ENCODE data around the gene EXOC1L.
A peak's percentile ranks its signal among the peaks of the same experiment; 100 is the strongest.
"Not testable (repeated sequence)": the region's sequence is repeated elsewhere in the genome, so short reads cannot be mapped to it uniquely, and the experiment has no call there.

The EXOC1L gene

GRCh38 chr4:55838952-55839351 is 19.4 kb downstream of the EXOC1L start:
- no peak for DNase-seq

- DNase-seq: no peak
Observed at GRCh38 chr4:55840956-55841355, 21.4 kb downstream of the EXOC1L start.

GRCh38 chr4:55841373-55842239 is 22.0 kb downstream of the EXOC1L start:
- not testable (repeated sequence) for DNase-seq

- DNase-seq: not testable (repeated sequence)
Observed at GRCh38 chr4:55842312-55842711, 22.7 kb downstream of the EXOC1L start.

- DNase-seq: no peak
Observed at GRCh38 chr4:55849724-55850123, 30.1 kb downstream of the EXOC1L start.

- no peak for DNase-seq
Observed at GRCh38 chr4:55851885-55852284, 32.3 kb downstream of the EXOC1L start.

- DNase-seq: peak; percentile 91
Observed at GRCh38 chr4:55853484-55854046, 34.0 kb downstream of the EXOC1L start, which contains the start of gene EXOC1. Gene EXOC1 (plus strand): TSS chr4:55853648. CDS start chr4:55858324, 4,676 bp downstream.

- no peak for DNase-seq
Observed at GRCh38 chr4:55854129-55854528, 34.5 kb downstream of the EXOC1L start.

- DNase-seq: no peak
Observed at GRCh38 chr4:55857586-55857985, 38.0 kb downstream of the EXOC1L start.

- DNase-seq: no peak
Observed at GRCh38 chr4:55859711-55860110, 40.1 kb downstream of the EXOC1L start.

GRCh38 chr4:55864577-55865223 is 45.1 kb downstream of the EXOC1L start:
- no peak for DNase-seq

GRCh38 chr4:55865228-55865806 is 45.7 kb downstream of the EXOC1L start:
- no peak for DNase-seq

GRCh38 chr4:55866290-55866907 is 46.8 kb downstream of the EXOC1L start:
- DNase-seq: peak; percentile 13

- peak; percentile 69 for DNase-seq
Observed at GRCh38 chr4:55866973-55867574, 47.5 kb downstream of the EXOC1L start.

- DNase-seq: no peak
Observed at GRCh38 chr4:55868581-55869090, 49.0 kb downstream of the EXOC1L start.

GRCh38 chr4:55871299-55871800 is 51.8 kb downstream of the EXOC1L start:
- DNase-seq: no peak

- no peak for DNase-seq
Observed at GRCh38 chr4:55874831-55875230, 55.2 kb downstream of the EXOC1L start.

GRCh38 chr4:55876387-55876786 is 56.8 kb downstream of the EXOC1L start:
- DNase-seq: no peak

GRCh38 chr4:55879224-55879623 is 59.6 kb downstream of the EXOC1L start:
- DNase-seq: no peak

- DNase-seq: no peak
Observed at GRCh38 chr4:55880652-55881280, 61.2 kb downstream of the EXOC1L start.

- DNase-seq: no peak
Observed at GRCh38 chr4:55884093-55884850, 64.7 kb downstream of the EXOC1L start.

Measured in NCI-H446 treated with DMSO at 0.1 percent for 48 hours (cell line).